Mucosa of stomach (tissue), 1 donor: ENCODE results near the gene MKLN1.
"Not testable (repeated sequence)": the region's sequence is repeated elsewhere in the genome, so short reads cannot be mapped to it uniquely, and the experiment has no call there.

ENCODE experiments used
- H3K27me3 ChIP-seq: one replicate; pipeline ENCODE4 v1.7.0; 2013; ENCODE audit warnings: mild to moderate bottlenecking, low read length; ENCODE audit not compliant: control insufficient read depth, insufficient read depth
- H3K36me3 ChIP-seq: one replicate; pipeline ENCODE4 v1.7.0; 2013; ENCODE audit warnings: low read length; ENCODE audit not compliant: control insufficient read depth, insufficient read depth
- H3K4me1 ChIP-seq: one replicate; pipeline ENCODE4 v1.7.0; 2013; ENCODE audit warnings: mild to moderate bottlenecking, low read length; ENCODE audit not compliant: control insufficient read depth, insufficient read depth
- H3K4me3 ChIP-seq: one replicate; pipeline ENCODE4 v1.7.0; 2013; ENCODE audit warnings: low read length
- H3K9ac ChIP-seq: one replicate; pipeline ENCODE4 v1.7.0; 2013; ENCODE audit warnings: mild to moderate bottlenecking, low read length, moderate library complexity
- H3K9me3 ChIP-seq: one replicate; pipeline ENCODE4 v1.7.0; 2013; ENCODE audit warnings: mild to moderate bottlenecking, low read length, moderate library complexity; ENCODE audit not compliant: control insufficient read depth
- donor health status: Pancreatic carcinoma.

The MKLN1 gene

DNA sequence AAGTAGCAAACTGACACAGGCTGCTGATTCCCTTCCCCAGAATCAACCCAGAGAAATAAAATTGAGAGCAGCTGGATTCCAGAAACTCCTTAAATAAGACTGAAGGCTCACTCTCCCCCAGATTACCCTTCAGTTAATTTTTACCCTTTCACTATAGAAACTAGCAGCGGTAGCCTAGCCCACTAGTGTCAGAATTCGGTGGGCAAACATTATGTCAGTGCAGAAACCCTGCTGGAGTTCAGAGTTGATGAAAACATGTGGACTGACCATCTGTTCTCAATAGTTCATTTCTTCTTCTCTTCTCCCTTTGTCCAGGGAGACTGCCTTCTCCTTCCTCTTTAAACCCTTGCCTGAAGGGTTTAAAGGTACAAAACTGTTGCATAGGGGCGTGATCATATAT lies 128.7 kb downstream of the MKLN1 start:
- H3K4me1 ChIP-seq: no peaks in the 10 kb centered on the region
- no peak overlapping the region for H3K4me3 ChIP-seq
- H3K9me3 ChIP-seq: no peaks in the 10 kb centered on the region
- no peaks in the 10 kb centered on the region for H3K36me3 ChIP-seq
- H3K27me3 ChIP-seq: no peaks in the 10 kb centered on the region
- no peak overlapping the region for H3K9ac ChIP-seq

DNA sequence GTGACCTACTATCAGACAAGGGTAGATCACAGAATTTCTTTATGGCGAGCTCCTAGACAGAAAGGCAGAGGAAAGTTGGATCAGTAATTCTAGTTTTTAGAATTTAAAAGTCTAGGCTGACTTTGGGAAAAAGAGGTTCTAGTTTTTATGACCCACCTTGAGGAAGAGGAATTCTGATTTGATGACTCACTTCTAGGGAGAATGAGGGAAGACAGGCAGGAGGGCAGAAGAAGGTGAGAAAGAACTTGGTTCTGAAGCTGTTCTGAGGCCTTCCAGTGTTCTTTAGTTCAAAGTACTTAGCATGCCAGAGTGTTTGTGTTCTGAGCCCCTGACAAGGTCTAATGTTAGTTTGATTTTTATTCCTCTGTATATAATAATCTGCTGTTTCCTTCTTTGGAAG lies 131.6 kb downstream of the MKLN1 start:
- no peaks in the 10 kb centered on the region for H3K36me3 ChIP-seq
- H3K27me3 ChIP-seq: no peaks in the 10 kb centered on the region

DNA sequence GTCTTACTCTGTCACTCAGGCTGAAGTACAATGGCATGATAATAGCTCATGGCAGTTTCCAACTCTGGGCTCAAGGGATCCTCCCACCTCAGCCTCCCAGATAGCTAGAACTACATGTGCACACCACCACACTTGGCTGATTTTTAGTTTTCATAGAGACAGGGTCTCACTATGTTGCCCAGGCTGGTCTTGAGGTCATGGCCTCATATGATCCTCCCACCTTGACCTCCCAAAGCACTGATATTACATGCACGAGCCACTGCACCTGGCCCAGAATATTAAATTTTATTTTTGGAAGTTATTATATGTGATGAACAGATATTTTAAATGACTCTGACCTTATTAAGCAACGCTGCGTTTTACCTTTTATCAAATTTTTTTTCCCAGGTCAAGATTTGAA lies 134.4 kb downstream of the MKLN1 start:
- Histone ChIP-seq H3K9me3 (no peaks in the 10 kb centered on the region), H3K36me3 (no peaks in the 10 kb centered on the region), H3K4me3 (no peak overlapping the region), H3K27me3 (no peaks in the 10 kb centered on the region), H3K4me1 (no peaks in the 10 kb centered on the region), H3K9ac (no peak overlapping the region)

More for the DNA sequence above, 131.6 kb downstream of the MKLN1 start:
- Histone ChIP-seq H3K4me3 (no peak overlapping the region), H3K4me1 (no peaks in the 10 kb centered on the region), H3K9ac (no peak overlapping the region), H3K9me3 (no peaks in the 10 kb centered on the region)

DNA sequence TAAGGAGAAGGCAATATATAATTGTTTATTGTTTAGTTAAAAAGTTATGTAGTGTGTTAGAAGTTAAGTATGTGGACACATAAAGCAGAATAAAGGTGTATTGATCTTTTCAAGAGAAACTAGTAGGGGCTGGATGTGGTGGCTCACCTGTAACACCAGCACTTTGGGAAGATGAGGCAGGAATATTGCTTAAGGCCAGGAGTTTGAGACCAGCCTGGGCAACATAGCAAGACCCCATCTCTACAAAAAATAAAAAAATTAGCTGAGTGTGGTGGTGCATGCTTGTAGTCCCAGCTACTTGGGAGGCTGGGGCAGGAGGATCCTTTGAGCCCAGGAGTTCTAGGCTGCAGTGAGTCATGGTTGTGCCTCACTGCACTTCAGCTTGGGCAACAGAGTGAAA lies 135.0 kb downstream of the MKLN1 start:
- H3K4me1 ChIP-seq, H3K4me3 ChIP-seq, H3K27me3 ChIP-seq, H3K9ac ChIP-seq, H3K9me3 ChIP-seq, H3K36me3 ChIP-seq: not testable (repeated sequence)

DNA sequence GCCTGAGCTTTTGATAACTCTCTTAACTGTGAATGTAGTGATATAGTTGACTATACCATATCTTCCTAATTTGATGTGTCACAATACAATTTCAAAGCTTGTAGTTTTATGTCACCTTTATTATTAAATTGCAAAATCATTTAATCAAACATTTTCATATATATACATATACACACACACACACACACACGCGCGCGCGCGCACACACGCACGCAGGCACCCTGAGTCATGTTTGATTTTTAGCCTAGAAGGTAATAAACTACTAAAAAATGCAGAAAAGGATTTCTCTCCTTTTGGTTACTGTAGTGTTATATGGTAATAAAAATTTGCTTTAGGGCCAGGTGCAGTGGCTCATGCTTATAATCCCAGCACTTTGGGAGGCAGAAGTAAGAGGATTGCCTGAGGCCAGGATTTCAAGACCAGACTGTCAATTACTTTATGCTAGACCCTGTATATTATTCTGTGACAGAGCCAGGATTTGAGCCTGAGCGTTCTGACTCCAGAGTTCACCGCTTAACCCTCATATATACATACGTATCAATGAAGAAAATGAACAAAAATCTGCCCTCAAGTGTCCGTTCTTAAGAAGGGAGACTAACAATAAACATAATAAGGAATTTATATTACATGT lies 139.2 kb downstream of the MKLN1 start:
- Histone ChIP-seq H3K9me3 (no peaks in the 10 kb centered on the region), H3K9ac (no peak overlapping the region), H3K36me3 (no peaks in the 10 kb centered on the region), H3K4me1 (no peaks in the 10 kb centered on the region), H3K4me3 (no peak overlapping the region), H3K27me3 (no peaks in the 10 kb centered on the region)

DNA sequence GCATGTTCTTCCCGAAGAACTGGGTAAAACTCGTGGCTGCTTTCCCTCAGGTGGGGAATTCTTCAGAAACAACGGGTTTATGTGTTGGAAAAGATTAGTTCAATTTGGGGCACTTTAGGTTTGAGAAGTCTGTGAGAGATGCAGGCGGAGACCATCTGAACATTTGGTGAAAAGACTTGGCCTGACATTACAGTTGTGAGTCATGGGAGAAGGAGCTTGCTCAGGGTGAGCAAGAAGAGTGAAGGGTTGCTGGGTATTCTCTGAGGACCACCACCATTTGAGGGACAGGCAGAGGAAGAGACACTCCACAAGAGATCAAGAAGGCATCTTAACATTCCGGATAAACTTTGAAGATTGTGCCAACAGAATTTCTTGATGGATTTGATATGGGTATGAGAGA lies 140.1 kb downstream of the MKLN1 start:
- Histone ChIP-seq H3K9me3 (no peaks in the 10 kb centered on the region), H3K9ac (no peak overlapping the region), H3K27me3 (no peaks in the 10 kb centered on the region), H3K36me3 (no peaks in the 10 kb centered on the region), H3K4me3 (no peak overlapping the region), H3K4me1 (no peaks in the 10 kb centered on the region)

DNA sequence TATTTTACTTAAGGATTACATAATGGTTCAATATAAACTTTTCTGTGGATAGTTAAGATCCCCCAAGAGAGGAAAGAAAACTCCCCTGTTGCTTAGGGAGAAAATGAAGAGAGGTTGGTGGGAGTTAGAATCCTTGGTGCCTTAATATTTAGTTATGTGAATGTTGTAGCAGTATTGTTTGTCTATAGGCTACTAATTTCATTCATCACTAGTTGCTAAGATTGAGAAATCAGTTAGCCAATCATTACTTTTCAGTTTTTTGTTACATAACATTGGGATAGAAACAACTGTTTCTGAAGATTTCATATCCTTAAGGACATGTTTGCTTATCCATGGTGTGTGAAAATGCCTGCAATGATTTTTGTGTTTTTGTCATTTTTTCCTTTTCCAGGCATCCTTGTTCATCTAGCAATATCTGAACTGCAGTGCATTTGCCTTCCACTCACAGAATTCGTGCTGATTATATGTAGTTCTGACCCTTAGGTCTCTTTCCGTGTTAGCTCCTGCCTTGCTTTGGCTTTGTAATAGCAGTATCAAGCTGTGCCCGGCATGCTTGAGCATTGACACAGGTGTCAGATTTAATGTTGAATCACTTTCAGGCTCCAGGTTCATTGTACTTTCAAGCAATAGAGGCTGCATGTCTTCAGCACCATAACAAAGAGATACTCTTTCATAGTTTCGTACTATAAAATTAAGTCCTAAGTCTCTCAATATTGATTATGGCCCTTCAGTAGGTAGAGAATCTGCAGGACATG lies 143.8 kb downstream of the MKLN1 start:
- no peaks in the 10 kb centered on the region for H3K4me1 ChIP-seq
- H3K9ac ChIP-seq: no peak overlapping the region
- H3K36me3 ChIP-seq: no peaks in the 10 kb centered on the region
- H3K4me3 ChIP-seq: no peak overlapping the region
- no peaks in the 10 kb centered on the region for H3K27me3 ChIP-seq
- H3K9me3 ChIP-seq: no peaks in the 10 kb centered on the region

DNA sequence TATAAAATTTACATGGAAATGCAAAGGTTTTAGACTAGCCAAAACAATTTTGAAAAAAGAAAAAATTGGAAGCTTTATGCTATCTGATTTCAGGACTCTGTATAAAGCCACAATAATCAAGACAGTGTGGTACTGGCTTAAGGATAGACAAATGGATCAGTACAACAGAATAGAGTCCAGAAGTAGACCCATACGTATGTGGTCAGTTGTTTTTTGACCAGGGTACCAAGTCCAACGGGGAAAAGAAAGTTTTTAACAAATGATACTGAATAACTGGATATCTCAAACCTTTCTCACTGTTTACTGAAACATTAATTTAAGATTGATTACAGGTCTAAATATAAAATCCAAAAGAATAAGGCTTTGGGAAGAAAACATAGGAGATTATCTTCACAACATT lies 149.1 kb downstream of the MKLN1 start:
- Histone ChIP-seq H3K9ac (no peak overlapping the region), H3K36me3 (no peaks in the 10 kb centered on the region), H3K9me3 (no peaks in the 10 kb centered on the region), H3K4me1 (no peaks in the 10 kb centered on the region), H3K4me3 (no peak overlapping the region), H3K27me3 (no peaks in the 10 kb centered on the region)

DNA sequence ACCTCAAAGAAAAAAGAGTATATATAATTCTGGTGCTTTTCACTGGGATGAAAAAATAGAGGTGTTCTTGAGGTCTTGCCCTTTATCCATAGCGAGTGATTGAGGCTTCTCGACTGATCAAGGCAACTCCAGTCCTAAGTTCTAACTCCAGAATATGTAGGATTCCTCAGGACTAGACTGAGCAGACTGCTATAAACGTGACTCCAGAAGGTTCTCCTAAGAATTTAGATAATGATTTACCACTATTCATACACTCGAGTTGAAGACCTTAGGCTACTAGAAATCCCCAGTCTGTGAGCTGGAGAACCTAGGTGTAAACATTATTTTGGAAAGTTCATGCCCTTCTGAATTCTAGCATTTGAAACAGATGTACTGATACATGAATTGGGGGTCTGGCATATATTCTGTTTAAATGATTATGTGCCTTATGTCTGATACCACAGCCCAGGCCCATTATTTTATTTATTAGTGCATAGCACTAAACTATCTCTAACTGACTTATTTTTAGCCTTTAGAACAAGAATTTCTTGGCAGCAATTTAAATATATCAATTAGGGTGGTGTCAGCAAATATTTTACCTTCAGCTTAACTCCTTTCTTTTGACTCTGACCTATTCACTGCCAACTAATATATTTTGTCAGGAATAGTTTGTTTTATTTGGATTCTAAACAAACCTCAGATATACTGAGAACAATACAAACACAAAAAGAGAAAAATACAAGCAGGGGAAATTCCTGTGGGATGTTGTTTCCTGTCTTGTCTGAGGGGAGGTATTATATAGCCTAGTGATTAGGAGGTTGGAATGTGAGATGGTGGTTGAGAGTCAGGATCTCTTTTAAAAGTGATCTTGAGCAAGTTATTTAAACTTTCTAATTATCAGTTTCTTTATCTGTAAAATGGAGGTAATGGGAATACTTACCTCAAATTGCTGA lies 153.0 kb downstream of the MKLN1 start:
- no peaks in the 10 kb centered on the region for H3K9me3 ChIP-seq
- no peaks in the 10 kb centered on the region for H3K36me3 ChIP-seq
- no peak overlapping the region for H3K4me3 ChIP-seq
- no peak overlapping the region for H3K9ac ChIP-seq
- no peaks in the 10 kb centered on the region for H3K27me3 ChIP-seq
- H3K4me1 ChIP-seq: no peaks in the 10 kb centered on the region

DNA sequence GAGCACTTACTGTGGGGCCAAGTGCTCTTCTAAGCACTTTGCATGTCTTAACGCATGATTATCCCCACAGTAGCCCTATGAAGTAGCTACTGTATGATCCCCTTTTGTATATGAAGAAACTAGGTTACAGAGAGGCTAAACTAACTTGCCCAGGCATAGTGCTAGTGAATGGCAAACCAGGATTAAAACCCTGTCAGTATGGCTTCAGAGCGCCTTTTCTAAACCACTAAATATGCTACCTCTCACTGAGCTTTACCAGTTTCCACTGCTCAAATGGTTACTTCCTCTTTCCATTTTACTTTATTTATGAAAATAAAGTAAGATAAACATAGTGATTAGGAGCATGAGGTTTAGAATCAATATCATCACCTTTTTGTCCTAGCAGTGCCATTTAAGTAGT lies 155.1 kb downstream of the MKLN1 start:
- Histone ChIP-seq H3K9ac (no peak overlapping the region), H3K4me1 (no peaks in the 10 kb centered on the region), H3K4me3 (no peak overlapping the region), H3K27me3 (no peaks in the 10 kb centered on the region), H3K9me3 (no peaks in the 10 kb centered on the region), H3K36me3 (no peaks in the 10 kb centered on the region)

DNA sequence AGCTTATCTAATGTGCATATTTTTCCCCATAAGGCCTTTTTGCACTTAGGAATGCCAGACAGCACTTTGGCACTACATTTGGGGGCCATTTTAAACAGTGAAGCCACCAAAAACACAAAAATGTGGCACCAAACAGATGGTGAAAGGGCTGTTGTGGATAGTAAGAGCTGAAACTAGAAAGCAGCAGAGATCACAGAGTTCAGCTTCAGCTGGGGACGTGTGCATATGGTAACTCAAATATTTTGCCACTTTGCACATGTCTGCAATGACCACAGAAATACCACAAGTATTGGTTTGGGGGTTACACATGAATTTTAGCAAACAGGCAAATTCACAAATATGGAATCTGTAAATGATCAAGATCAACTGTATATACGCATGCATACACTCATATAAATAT lies 155.9 kb downstream of the MKLN1 start:
- no peak overlapping the region for H3K9ac ChIP-seq
- H3K9me3 ChIP-seq: no peaks in the 10 kb centered on the region
- no peaks in the 10 kb centered on the region for H3K36me3 ChIP-seq
- no peaks in the 10 kb centered on the region for H3K27me3 ChIP-seq
- H3K4me1 ChIP-seq: no peaks in the 10 kb centered on the region
- no peak overlapping the region for H3K4me3 ChIP-seq

DNA sequence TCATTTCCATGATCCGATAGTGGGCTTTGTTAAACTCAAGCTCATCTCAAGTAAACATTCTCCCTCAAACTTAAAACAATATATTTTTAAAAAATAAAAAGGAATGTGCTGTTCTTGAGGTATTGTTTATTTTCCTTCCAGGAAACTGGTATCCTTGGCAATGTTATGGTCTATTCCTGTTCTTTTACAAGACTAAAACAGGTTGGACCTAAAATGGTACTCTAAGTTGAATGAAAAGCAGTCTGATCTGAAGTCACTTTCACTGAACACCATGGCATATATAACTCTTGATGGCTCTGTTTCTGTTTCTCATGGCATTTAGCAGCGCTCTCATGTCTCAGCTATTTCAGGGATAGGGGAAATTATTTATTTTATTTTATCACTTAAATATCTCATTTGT lies 158.7 kb downstream of the MKLN1 start:
- Histone ChIP-seq H3K9me3 (no peaks in the 10 kb centered on the region), H3K27me3 (no peaks in the 10 kb centered on the region), H3K9ac (no peak overlapping the region), H3K36me3 (no peaks in the 10 kb centered on the region), H3K4me1 (no peaks in the 10 kb centered on the region), H3K4me3 (no peak overlapping the region)
